ENCODE measurements around the gene FHOD1. TPM values are rescaled to one million over a fixed set of nuclear protein-coding genes. Genes with fewer than 3 reads are reported as not detected.

Gene FHOD1
- total and polyA plus RNA-seq, 2 of the 13 experiments (the other 11 are each of a cell fraction or from before 2014, with no cell fraction given) = 20.0 to 20.8 TPM

DNA sequence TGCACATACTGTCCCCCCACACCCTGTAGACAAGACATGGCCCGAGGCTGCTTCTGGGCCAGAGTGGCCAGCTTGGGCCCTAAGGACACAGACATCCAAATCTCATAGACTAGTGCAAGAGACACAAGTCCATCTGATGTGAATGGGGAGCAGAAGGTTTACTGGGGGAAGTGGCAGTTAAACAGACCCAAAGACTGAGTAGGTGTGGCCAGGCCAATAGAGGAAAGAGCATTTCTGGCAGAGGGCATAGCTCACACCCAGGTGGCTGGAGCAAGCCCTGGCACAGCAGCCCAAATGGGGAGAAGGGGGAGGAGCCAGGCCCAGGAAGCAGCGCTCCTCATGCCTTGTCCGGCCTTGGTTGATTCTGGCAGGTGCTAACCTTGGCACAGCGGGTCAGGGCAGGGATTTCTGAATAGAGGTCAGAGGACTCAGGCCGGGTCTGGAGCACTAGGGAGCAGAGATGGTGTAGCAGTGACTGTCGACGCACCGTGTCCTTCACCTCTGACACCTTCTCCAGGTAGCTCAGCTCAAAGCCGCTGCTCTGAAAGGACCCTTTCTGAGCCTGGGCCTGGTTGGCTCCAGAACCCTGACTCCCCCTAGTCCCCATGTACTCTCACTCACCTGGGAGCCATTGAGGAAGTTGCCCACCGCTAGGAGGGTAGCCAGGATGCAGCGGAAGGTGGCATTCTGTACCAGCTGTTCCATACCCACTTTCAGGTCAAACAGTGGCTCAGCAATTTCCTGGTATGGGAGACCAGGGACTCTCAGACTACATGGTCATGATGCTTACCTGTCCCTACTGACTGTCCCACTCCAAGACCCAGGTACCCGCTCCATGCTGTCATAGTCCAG lies 16.2 kb downstream of the FHOD1 start (continued):
- TF ChIP-seq, protein P1, sequence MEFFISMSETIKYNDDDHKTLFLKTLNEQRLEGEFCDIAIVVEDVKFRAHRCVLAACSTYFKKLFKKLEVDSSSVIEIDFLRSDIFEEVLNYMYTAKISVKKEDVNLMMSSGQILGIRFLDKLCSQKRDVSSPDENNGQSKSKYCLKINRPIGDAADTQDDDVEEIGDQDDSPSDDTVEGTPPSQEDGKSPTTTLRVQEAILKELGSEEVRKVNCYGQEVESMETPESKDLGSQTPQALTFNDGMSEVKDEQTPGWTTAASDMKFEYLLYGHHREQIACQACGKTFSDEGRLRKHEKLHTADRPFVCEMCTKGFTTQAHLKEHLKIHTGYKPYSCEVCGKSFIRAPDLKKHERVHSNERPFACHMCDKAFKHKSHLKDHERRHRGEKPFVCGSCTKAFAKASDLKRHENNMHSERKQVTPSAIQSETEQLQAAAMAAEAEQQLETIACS (CRISPR knock-in tag; IDR thresholded peaks at IDR 0.05) = no peak
- TF ChIP-seq HOXA3 (CRISPR knock-in tag; IDR thresholded peaks at IDR 0.05) = no peak
- TF ChIP-seq, protein P2, sequence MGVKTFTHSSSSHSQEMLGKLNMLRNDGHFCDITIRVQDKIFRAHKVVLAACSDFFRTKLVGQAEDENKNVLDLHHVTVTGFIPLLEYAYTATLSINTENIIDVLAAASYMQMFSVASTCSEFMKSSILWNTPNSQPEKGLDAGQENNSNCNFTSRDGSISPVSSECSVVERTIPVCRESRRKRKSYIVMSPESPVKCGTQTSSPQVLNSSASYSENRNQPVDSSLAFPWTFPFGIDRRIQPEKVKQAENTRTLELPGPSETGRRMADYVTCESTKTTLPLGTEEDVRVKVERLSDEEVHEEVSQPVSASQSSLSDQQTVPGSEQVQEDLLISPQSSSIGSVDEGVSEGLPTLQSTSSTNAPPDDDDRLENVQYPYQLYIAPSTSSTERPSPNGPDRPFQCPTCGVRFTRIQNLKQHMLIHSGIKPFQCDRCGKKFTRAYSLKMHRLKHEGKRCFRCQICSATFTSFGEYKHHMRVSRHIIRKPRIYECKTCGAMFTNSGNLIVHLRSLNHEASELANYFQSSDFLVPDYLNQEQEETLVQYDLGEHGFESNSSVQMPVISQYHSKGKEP (CRISPR knock-in tag; IDR thresholded peaks at IDR 0.05) = no peak
- TF ChIP-seq, protein P3, sequence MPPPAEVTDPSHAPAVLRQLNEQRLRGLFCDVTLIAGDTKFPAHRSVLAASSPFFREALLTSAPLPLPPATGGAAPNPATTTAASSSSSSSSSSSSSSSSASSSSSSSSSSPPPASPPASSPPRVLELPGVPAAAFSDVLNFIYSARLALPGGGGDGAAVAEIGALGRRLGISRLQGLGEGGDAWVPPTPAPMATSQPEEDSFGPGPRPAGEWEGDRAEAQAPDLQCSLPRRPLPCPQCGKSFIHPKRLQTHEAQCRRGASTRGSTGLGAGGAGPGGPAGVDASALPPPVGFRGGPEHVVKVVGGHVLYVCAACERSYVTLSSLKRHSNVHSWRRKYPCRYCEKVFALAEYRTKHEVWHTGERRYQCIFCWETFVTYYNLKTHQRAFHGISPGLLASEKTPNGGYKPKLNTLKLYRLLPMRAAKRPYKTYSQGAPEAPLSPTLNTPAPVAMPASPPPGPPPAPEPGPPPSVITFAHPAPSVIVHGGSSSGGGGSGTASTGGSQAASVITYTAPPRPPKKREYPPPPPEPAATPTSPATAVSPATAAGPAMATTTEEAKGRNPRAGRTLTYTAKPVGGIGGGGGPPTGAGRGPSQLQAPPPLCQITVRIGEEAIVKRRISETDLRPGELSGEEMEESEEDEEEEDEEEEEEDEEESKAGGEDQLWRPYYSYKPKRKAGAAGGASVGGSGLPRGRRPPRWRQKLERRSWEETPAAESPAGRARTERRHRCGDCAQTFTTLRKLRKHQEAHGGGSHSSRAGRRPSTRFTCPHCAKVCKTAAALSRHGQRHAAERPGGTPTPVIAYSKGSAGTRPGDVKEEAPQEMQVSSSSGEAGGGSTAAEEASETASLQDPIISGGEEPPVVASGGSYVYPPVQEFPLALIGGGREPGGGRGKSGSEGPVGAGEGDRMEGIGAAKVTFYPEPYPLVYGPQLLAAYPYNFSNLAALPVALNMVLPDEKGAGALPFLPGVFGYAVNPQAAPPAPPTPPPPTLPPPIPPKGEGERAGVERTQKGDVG (CRISPR knock-in tag; IDR thresholded peaks at IDR 0.05; ENCODE audit: borderline replicate concordance) = peak; percentile 18; the same call in 1 of the 2 replicates
- TF ChIP-seq ZNF430 (CRISPR knock-in tag; IDR thresholded peaks at IDR 0.05) = no peak
- TF ChIP-seq POLR2AphosphoS2 (IDR thresholded peaks at IDR 0.05; ENCODE audit: low read depth, low read length) = peak; percentile 70; the same call in 1 of the 2 replicates
- TF ChIP-seq ZNF326 (CRISPR knock-in tag; IDR thresholded peaks at IDR 0.05; ENCODE audit: borderline replicate concordance) = peak; percentile 58; the same call in 1 of the 2 replicates
- TF ChIP-seq, protein P4, sequence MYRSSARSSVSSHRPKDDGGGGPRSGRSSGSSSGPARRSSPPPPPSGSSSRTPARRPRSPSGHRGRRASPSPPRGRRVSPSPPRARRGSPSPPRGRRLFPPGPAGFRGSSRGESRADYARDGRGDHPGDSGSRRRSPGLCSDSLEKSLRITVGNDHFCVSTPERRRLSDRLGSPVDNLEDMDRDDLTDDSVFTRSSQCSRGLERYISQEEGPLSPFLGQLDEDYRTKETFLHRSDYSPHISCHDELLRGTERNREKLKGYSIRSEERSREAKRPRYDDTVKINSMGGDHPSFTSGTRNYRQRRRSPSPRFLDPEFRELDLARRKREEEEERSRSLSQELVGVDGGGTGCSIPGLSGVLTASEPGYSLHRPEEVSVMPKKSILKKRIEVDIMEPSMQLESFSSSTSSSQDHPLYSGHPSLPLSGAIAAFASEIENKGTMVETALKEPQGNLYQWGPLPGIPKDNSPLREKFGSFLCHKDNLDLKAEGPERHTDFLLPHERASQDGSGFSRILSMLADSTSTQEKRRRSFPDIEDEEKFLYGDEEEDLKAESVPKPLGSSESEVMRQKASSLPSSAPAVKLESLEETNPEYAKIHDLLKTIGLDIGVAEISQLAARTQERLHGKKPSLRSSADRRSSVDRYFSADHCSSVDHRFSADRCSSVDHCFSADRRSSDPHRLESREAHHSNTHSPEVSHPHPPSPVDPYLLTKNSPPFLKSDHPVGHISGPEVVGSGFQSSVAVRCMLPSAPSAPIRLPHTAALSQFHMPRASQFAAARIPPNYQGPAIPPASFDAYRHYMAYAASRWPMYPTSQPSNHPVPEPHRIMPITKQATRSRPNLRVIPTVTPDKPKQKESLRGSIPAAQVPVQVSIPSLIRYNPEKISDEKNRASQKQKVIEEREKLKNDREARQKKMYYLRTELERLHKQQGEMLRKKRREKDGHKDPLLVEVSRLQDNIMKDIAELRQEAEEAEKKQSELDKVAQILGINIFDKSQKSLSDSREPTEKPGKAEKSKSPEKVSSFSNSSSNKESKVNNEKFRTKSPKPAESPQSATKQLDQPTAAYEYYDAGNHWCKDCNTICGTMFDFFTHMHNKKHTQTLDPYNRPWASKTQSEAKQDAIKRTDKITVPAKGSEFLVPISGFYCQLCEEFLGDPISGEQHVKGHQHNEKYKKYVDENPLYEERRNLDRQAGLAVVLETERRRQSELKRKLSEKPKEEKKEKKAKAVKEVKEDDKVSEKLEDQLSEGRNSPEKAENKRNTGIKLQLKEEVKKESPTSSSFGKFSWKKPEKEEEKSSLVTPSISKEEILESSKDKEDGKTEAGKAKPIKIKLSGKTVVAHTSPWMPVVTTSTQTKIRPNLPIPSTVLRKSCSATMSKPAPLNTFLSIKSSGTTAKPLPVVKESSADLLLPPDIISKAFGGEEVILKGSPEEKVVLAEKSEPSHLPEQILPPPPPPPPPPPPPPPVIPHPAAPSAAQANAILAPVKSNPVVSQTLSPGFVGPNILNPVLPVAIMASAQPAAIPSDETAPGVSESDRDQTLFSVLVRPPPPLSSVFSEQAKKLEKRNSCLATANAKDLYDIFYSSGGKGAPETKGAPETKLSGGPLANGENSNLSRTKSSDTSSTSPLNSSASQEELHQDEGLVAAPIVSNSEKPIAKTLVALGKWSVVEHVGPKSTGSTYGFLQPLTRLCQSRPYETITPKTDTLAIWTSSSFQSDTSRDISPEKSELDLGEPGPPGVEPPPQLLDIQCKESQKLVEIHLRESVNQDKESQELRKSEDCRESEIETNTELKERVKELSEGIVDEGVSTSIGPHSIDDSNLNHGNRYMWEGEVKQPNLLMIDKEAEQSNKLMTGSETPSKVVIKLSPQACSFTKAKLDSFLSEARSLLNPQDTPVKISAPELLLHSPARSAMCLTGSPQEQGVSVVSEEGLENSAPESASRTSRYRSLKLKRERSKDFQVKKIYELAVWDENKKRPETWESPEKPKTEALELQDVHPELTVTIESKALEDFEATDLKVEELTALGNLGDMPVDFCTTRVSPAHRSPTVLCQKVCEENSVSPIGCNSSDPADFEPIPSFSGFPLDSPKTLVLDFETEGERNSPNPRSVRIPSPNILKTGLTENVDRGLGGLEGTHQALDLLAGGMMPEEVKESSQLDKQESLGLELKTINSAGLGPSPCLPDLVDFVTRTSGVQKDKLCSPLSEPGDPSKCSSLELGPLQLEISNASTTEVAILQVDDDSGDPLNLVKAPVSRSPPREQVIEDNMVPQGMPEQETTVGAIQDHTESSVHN (CRISPR knock-in tag; IDR thresholded peaks at IDR 0.05) = 0 out of 2 replicates have a peak, but pooled peaks have one; percentile 25
- no peak for TF ChIP-seq TCF7L2 (IDR thresholded peaks at IDR 0.05; ENCODE audit: low read depth, low read length)
- TF ChIP-seq GATAD2A (CRISPR knock-in tag; IDR thresholded peaks at IDR 0.05) = no peak
- TF ChIP-seq CEBPB (IDR thresholded peaks at IDR 0.05; ENCODE audit: borderline replicate concordance, low read depth, low read length) = no peak
- TF ChIP-seq CBX5 (CRISPR knock-in tag; IDR thresholded peaks at IDR 0.05; ENCODE audit: borderline replicate concordance) = no peak
- peak; percentile 10 to 33; a peak in 2 of 4 replicates for TF ChIP-seq POLR2A (IDR thresholded peaks at IDR 0.05; ENCODE audit: insufficient read depth in 1 of 2, low read depth in 2 of 2, low read length in 2 of 2)
- peak; percentile 47; the same call in 1 of the 2 replicates for TF ChIP-seq SAFB2 (CRISPR knock-in tag; IDR thresholded peaks at IDR 0.05; ENCODE audit: borderline replicate concordance, low read depth)
